Stimulated activated CD4-positive, alpha-beta T cell treated with anti-CD3 and anti-CD28 coated beads, Interleukin-4, amount 100 ng/mL, for 1 hour (primary cell): ENCODE measurements around the gene RALGPS2.
A peak's percentile ranks its signal among the peaks of the same experiment; 100 is the strongest.

Source experiments
- DNase-seq: peaks from one replicate; pipeline ENCODE4 v3.0.0-alpha.2; 2020

The RALGPS2 gene

DNA sequence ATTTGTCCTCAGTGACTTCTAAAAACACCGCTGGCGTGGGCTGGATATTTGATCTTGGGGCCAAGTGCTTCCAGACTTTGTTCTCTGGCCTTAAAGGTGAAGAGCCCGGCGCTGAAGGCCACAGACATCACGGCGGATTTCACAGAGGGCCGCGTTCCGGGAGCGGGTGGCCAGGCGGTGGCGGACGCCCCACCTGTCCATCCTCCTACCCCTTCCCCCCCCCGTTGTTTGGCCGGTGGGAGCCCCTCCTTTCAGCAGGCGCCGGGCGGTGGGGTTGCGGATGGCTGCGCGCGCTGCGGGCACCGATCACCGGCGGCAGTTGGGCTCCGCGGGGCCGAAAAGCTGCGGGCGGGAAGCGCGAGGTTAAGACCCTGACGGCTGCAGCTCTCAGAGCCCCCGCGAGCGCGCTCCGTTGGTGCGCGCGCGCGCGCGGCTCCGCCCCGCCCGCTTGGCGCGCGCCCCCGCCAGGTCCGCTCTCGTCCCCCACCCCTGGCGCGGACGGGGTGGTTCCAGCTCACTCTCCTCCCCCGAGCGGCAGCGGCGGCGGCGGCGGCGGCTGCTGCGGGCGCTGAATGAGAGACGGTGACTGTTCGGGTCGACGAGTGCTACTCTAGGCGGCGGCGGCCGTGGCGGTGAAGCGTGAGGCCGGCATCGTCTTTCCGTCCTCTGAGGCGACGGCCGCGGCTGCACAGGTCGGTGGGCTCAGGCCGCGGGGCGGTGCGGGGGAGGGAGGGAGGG, at the start of gene RALGPS2:
TSS of gene RALGPS2 (plus strand) at position 517 of the 738 bp plus-strand sequence. CDS start 51,521 bp downstream, outside the sequence.
- DNase-seq: peak; percentile 69

DNA sequence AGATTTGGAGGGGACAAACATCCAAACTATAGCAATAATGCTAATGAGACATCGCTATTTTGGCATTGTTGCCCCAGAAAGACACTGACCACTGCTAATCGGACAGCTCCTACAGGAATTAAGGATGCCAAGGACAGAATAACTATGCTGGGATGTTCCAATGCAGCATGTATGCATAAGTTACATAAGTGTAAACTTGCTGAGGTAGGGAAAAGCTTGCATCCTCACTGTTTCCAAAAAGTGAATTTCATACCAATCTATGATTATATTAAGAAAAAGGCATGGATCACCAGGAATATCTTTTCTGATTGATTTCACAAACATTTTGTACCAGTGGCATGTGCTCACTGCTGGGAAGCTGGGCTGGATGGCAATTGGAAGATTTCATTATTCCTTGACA, 45.8 kb upstream of the RALGPS2 start:
- DNase-seq: no peak

DNA sequence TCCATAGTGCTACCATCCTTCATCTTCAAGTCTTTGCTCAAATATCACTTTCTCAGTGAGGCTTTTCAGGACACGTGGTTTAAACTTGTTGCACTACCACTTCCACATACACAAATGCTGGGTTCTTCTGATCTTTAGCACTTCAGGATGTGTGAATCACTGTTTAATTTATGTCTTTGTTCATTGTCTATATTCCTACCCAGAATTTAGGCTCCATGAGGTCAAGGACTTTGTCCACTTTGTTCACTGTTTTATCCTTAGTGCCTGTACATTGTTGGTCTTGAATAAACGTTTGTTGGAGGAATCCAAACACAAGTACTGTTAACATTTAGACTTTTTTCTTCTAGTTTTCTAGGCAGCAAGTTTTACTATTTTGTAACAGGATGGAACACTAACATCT, 42.6 kb upstream of the RALGPS2 start:
- no peak for DNase-seq

DNA sequence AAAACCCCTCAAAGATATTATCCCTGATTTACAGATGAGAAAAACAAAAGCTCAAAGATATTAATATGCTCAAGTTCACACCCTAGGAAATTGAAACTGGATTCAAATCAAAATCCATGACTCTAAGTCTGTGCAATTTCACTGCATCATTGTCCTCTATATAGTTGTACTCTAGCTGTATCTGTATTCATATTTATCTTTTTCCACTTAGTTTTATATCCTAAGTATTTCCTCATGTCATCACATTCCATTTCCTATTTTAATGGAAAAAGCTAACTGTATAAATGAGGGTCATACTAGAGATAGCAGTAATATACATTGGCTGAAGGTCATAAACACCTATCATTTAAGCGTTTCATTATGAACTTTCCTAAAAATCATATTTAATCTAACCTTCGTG, 42.2 kb upstream of the RALGPS2 start:
- DNase-seq: no peak

GRCh38 chr1:178683291-178683690, 41.8 kb upstream of the RALGPS2 start:
- no peak for DNase-seq

DNA sequence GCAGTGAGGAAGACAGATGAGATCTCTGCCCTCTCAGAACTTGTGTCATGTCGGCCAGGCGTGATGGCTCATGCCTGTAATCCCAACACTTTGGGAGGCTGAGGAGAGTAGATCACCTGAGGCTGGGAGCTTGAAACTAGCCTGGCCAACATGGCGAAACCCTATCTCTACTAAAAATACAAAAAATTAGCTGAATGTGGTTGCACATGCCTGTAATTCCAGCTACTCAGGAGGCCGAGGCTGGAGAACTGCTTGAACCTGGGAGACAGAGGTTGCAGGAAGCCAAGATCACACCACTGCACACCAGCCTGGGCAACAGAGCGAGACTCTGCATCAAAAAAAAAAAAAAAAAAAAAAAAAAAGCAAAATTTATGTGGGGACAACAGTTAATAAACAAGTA, 40.9 kb upstream of the RALGPS2 start:
- DNase-seq: no peak

DNA sequence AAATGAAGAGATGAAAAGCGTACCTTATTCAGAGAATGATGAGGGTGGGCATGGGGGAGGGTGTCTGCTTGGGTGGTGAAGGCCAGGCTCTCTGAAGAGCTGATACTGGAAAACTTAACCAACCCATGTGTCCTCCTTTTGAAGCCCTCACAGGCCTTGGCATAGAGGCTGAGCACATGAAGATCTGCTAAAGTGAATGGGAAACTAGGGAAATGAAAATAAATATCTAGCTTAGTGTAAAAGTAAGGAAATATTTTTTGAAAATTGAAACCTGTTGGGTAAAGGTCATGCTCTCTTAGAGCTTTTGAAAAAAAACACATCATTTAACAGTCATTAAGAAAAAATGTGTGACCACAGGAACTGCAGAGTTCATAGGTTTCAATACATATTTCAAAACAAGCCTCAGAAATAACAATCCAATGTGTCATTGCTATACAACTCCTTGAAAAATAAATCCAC, 40.5 kb upstream of the RALGPS2 start:
- no peak for DNase-seq

DNA sequence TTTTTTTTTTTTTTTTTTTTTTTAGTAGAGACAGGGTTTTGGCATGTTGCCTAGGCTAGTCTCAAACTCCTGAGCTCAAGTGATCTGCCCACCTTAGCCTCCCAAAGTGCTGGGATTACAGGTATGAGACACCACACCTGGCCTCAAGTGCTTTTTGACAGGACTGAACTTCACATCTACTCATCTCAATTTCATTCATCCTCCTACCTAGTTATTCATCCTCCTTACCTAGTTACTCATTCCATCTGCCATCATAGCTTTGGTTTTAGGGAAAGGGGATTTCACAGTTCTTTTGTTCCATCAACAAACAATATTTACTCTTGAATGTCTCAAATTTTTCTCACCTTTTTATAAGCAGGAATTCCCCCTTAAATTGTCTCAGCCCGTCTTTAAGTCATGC, 38.6 kb upstream of the RALGPS2 start:
- no peak for DNase-seq

- no peak for DNase-seq
Measured at GRCh38 chr1:178688244-178688643, 36.8 kb upstream of the RALGPS2 start.

DNA sequence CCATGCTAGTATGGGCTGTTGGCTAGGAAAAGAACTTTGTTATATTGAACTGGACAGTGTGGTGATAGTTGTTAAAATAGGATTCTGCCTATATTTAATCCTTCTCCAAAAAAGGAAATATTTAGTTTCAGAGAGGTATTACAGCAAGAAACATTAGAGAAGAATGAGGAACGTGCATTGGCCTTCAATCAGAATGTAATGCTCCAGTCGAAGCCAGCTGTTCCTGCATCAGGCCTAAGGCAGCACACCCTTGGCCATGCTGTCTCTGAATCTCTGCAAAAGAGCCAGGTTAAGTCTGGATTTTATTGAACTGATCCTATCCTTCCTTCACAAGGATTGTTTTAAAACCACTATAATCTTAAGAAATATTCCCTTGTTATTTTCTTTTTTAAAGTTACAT, 35.3 kb upstream of the RALGPS2 start:
- no peak for DNase-seq

GRCh38 chr1:178690496-178690895, 34.5 kb upstream of the RALGPS2 start:
- DNase-seq: no peak

DNA sequence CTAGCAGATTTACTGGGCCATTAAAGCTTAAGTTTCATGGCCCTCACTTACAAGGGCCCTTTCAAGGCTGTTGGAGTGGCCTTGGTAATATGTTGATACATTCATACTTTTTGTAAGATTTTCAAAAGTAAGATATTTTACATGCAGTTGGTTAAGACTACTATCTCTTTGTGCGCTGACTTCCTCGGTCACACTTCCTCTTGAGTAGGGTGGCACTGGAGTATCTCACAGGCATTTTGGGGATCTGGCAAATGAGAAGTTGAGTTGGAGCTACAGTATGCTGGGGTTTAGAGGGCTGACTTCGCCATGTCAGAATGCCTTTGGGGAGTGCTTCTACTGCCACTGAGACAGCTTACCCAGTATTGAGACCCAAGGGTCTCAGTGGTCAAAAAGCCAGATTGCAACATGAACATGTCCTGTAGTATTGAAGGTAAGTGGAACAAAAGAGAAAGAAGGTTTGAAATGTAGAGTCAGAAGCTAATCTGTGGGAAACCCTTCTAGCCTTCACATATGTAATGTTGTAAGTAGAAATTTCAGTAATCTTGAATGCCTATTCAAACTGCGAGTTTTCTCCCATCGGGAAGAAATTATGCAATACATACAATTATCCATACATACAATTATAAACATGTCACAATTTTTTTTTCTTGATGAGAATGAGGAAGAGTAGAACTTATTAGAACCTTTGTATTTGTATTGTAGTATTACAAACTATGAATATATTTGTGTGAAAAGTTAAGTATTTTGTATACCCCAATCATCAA, 32.3 kb upstream of the RALGPS2 start:
- no peak for DNase-seq

- no peak for DNase-seq
Measured at GRCh38 chr1:178693366-178693765, 31.7 kb upstream of the RALGPS2 start.

GRCh38 chr1:178694923-178695525, 30.0 kb upstream of the RALGPS2 start:
- DNase-seq: no peak

DNA sequence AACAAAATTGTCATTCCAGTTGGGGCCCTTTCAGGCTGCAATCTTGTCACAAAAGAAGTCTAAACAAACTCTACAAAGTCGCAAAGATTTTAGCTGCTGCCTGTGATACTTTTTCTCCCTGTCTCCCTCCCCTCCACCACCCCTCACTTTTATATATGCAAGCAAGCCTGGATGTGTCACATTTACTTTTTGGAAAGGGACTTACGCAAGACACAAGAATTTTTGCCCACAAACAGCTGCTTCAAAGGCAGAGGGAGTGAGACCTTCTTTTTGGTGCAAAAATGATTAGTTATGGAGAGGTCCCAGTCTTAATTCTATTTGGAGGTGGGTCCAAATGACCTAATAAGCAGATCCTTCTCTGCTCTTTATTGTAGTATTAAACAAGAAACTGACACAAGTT, 22.9 kb upstream of the RALGPS2 start:
- no peak for DNase-seq

DNA sequence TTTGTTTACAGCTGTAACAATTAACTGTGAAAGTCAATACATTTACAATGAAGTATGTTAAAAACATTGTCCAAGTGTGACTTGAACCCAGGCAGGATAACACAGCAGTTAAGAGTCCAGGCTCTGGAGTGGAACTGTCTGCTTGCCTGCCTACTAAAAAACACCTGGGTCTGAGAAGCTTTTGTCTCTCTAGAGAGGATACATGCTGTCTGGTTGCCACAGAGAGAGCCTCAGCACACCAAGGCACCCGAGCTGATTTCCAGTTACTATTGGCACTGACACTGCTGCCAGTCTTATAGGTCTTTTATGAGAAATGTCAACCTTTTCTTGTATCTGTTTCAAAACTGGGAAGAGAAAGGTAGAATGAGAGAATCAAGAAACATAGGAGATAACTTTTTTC, 20.2 kb upstream of the RALGPS2 start:
- DNase-seq: no peak

DNA sequence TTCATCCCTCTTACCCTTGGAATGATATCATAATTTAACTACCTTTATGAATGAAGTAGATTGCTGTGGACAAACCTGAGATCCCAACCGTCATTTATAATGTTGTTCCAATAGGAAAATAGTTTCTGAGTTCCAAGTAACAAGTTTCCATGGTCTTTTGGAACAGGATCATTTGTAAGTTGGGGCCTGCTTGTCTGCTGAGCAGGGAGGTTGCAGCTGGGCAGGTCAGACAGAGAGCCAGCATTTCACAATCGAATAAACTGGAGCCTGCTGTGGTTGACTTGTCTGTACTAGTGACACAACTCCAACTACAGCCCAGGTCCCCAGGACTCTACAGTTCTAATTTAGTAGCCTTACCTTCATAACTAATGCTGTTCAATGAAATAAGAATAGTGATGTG, 18.6 kb upstream of the RALGPS2 start:
- no peak for DNase-seq

- DNase-seq: no peak
Measured at GRCh38 chr1:178713259-178713658, 11.8 kb upstream of the RALGPS2 start.

DNA sequence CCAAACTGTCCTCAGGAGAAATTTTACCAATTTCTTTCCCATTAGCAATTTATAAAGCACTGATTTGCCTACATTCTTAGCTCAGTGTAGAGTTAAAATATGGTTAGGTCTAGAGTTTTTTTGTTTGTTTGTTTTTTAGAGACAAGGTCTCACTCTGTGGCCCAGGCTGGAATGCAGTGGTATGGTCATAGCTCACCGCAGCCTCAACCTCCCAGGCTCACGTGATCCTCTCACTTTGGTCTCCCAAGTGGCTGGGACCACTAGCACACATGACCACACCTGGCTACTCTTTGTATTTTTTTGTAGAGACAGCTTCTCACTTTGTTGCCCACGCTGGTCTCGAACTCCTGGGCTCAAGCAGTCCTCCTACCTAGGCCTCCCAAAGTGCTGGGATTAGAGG, 10.6 kb upstream of the RALGPS2 start:
- DNase-seq: no peak

GRCh38 chr1:178716111-178716510, 8.9 kb upstream of the RALGPS2 start:
- DNase-seq: no peak

DNA sequence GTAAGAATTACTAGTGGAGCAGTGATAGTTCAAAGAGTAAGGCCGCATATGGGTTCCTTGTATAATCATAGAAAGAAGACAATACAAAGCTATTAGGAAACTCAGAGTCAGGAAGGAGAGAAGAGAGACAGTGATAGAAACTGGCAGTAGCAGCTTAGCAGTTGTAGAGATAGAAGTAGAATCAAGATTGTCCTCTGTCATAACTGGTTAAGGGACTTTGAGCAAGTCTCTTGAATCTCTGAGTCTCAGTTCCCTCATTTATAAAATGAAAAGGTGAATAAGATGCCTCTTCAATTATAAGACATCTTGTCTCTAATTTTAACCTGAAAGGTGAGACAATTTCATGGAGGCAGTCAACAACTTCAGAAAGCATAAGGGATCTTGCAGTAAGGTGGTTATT, 6.5 kb upstream of the RALGPS2 start:
- no peak for DNase-seq

- DNase-seq: no peak
Measured at GRCh38 chr1:178723546-178723945, 1.5 kb upstream of the RALGPS2 start.

DNA sequence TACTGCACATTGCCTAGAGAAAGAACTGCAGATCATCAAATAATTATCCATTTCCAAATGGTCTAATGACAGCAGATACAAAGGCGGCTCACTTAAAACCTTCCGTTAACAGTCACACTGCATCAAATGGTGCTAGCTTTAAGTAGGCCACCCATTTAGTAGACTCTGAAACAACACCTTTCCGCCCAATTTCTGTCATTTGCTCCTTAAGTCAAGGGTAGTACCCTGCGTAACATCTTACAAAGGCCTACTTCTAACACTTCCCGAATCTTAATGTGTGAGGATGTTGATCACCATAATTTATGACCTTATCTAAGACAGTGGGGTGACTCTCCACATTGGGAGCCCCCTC, 692 bp upstream of the RALGPS2 start:
- DNase-seq: no peak

- peak; percentile 32 for DNase-seq
Measured at GRCh38 chr1:178725466-178726086, 532 bp downstream of the RALGPS2 start.
